ENCODE results near the gene LRRC41.
"Not testable (repeated sequence)": the region's sequence is repeated elsewhere in the genome, so short reads cannot be mapped to it uniquely, and the experiment has no call there.

GRCh38 chr1:46325285-46326076 is 22.1 kb upstream of the LRRC41 start:
- TF ChIP-seq CTCF, EP300 (IDR thresholded peaks at IDR 0.05): not testable (repeated sequence)
